ENCODE measurements around the gene THPO.

Gene THPO

DNA sequence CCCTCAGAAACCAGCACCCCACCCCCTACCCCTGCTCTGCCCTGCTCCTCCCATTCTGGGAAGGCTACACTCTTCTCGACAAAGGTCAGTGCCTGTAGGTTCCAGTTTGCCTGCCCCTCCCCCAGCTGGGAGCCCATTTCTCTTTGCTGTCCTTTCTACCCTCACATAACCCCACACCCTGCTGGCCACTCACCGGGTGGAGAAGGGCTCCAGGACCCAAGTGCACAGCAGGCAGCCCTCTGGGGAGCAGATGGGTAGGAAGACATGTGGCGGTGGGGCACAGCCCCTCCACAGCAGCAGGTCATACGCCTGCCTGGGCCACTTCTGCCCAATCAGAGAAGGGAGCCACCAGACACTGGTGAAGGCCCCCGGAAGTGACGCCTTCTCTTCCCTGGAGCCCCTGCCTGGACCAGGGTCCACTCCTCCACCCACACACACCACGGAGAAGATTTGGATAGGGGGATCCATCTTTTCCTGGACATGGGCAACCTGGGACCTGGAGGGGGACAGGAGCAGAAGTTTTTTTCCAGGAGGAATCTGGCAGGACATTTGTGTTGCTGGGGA lies at the start of gene THPO:
THPO (minus strand) TSS at position 326 of the 564 bp plus-strand sequence. CDS start 1,948 bp downstream, outside the sequence.
- no peak for DNase-seq (ENCODE audit: low spot score)

DNA sequence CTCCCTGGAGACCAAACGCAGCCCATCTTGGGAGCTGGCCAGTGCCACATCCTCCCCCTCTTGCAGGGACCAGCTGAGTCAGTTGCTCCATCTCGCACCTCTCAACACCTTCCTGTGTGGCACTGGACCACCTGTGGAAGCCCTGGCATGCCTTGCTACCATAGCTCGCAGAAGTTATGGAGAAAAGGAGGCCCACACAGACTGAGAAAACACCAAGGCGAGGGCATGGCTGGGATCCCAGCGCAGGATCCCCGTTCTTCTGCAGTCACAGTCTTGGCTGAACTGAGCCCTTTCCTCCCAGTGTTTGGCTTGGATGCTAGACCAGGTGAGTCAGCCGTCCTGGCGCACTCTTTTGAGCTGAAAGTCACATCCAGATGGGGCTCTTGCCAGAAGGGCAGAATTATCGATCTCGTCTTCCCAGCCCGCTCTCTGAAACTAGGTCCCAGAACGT lies 48.7 kb upstream of the THPO start:
- DNase-seq (ENCODE audit: low spot score), result no peak

DNA sequence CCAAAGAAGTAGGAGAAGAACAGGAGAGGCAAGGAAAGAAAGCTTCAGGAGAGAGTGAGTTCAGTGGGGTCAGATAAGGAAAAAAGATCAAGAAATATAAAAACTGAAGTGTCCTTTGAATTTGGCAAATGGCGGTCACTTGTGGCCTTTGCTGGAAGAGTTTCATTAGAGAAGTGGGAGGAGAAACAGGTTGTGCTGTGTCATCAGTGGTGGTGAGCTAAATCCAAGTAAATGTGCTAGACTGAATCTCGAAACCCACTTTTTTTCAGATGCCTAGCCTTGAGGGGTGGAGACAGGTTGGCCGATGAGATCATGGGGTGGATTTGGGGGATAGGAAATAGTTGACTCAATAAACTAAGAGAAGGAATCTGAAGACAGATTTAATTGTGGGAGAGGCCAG lies 45.6 kb upstream of the THPO start:
- DNase-seq (ENCODE audit: low spot score), result no peak

DNA sequence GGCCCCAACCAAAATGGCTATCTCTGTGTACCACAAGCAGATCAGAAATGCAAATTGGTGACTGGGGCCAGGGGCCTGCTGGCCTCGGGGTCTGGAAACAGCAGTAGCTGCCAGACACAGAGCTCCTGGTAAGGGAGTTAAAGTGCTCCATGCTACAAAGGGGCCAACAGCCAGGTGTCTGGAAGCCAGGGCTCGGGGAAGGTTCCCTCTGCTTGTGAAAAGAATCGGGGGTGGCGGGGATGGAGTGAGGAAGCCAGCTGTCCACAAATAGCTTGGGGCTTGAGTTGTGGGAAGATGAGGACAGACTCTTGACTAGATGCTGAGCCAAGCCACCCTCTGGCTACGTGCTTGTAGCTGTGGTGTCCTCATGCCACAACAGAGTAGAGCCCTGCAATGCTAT lies 41.2 kb upstream of the THPO start:
- DNase-seq (ENCODE audit: low spot score), result no peak

DNA sequence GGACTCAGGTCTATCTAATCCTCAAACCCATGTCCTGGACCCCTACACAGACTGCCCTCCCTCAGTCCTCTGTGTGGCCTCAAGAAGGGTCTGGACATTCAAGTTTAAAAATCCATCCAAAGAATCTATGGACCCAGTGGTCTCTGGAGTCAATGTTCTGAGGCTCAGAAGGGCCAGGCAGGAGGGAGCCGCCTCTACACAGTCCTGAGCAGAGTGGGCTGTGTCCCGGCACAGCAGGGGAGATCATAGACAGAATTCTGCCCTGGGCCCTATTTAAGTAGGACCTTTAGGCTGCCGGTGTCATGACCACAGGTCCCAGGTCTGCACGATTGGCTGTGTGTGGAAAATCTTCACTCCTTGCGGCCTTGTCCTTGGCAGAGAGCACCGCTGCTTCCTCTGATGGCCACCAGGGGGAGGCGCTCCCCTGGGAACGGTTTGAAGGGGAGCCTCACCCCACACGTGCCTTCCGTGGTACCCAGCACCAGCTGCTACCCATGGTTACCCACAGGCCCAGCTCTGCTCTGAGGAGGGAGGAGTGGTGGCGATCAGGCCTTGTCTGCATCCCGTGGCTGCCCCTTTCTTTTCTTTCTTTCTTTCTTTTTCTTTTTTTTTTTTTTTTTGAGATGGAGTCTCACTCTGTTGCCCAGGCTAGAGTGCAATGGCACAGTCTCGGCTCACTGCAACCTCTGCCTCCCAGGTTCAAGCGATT lies 39.8 kb upstream of the THPO start:
- DNase-seq (ENCODE audit: low spot score), result no peak

DNA sequence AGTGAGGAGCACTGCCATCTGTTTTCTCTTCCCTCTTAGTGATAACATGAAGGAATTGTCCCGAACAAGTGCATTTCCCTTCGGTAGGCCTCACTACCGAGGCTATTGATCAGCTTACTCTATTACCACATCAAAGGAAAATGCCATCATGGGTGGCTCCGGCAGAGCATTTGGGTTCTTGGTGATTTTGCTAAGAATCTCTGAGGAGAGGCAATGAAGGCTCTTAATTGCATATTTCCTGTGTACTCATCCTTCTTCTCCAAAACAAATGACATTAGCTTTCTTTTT lies 37.1 kb upstream of the THPO start:
- no peak for DNase-seq (ENCODE audit: low spot score)

DNA sequence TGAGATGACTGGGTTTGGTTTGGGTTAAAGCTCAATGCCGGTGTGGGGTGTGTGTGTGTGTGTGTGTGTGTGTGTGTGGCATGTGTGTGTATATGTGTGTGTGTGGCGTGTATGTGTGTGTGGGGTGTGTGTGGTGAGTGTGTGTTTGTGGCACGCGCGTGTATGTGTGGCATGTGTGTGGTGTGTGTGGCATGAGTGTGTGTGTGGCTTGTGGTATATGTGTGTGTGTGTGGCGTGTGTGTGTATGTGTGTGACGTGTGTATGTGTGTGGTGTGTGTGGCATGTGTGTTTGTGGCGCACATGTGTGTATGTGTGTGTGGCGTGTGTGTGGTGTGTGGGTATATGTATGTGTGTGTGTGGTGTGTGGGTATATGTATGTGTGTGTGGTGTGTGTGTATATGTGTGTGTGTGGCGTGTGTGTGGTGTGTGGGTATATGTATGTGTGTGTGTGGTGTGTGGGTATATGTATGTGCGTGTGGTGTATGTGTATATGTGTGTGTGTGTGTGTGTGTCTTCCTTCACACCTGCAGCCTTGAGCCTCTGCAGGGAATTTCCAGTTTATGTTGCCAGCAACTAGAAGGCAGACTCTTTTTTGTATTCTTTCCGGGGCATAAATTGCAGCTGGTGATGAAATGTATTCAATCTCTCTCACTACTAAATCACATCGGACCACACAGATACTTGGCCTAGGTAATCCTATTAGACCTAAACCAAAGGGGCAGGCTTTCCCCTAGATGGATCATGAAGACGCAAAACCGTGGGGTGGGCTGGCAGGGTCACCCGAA lies 36.6 kb upstream of the THPO start:
- DNase-seq (ENCODE audit: low spot score), result no peak

DNA sequence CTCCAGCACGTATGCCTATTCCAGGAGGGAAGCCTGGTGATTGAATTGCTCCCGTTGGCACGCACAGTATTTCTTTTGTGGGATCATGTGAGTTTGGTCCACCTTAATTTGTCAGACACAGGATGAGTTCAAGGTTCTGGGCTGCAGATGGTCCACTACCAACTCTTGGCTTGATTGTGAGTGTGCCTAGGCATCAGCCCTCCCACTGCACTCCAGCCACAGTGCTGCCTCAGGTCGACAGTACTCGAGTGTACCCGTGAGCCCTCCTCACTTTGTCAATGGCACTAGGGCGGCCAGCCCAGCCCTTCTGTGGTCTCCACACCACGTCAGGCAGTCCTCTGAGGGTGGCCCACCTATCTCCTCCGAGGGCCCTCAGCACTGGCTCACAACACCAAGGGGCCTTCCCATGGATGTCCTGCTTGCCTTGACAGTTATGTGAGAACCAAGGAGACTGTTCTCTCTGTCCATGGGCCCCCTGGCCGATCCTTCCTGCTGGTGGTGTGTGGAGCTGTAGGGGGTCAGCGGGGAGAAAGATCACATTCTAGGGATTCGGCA lies 32.0 kb upstream of the THPO start:
- DNase-seq (ENCODE audit: low spot score), result no peak

DNA sequence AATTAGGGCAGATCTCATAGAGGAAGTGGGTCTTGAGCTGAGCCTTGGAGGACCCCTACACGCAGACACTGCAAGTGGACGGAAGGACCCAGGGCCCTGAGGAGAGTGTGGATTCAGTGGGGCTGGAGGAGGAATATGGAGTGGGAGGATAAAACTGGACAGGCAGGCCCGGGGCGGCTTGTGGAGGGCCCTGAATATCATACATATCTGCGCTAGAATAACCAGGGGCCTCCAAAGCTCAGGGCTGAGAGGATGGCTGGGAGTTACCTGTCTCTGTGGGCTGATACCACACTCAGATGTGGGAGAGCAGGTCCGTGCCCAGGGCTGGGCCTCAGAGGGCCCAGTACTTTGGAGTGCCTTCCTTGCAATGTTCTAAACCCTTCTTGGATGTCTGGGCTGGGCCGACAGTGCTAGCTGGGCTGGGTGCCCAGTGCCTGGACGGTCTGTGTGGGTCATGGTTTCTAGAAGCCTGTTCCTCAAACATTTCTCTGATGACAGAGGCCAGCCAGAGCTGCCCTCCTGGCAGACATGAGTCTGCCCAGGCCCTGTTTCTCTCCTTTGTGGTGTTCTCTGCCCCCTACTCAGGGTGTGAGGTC lies 31.4 kb upstream of the THPO start:
- peak; percentile 47 for DNase-seq (ENCODE audit: low spot score)

DNA sequence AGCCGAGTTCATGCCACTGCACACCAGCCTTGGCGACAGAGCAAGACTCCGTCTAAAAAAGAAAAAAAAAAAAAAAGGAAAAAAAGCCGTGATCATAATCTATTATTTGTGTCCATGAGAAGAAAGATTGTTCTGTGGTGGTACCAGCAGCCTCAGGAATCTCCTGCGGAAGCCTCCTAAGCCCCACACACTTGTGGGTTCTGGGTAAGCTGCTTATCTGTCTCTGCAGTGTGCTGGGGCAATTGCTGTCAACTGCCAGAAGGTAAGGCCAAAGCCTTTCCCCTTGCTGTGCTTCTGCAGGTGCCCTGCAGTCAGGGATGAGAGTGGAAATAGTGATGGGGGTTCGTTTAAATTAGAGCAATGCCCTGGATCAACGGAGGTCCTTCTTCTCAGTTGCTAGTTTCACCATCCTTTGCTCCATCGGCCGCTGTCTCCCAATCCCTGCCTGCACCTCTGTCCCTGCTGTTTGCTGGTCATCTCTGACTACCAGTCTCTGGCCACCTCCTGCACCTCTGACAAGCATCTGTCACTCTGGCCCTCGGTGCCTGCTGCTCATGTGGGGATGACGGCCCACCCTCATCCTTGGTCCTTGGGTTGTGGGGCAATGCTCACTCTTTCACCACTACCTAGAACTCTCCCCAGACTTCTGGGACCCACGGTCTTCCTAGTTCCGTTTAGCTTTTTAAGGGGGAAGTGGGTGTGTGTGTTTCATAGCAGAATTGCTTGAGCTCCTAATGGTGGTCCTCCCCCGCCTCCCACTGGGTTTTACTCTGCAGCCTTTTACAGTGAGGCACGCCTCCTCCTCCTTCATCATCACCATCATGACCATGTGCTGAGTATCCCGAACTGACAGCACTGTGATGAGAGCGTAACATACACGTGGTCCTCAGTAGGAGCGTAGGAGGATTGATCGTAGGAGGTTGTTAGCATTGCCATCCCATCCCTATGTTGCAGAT lies 27.3 kb upstream of the THPO start:
- no peak for DNase-seq (ENCODE audit: low spot score)

DNA sequence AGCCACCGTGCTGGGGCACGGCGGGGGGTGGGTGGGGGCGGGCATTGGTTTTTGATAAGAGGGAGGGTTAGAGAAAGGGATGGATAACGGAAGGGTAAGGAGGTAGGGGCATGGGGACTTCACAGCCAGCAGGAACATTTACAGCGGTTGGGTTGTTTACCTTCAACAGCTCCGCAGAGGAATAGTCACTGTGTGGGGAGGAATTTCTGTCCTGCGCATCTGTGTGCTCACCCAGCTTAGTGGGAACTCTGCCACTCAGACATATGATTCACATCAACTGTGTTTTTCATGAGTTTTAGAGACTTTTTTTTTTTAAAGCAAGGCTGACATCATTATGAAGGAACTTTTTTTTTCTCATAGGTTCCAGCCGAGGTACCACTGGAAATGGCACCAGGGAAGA lies 21.4 kb upstream of the THPO start:
- no peak for DNase-seq (ENCODE audit: low spot score)

DNA sequence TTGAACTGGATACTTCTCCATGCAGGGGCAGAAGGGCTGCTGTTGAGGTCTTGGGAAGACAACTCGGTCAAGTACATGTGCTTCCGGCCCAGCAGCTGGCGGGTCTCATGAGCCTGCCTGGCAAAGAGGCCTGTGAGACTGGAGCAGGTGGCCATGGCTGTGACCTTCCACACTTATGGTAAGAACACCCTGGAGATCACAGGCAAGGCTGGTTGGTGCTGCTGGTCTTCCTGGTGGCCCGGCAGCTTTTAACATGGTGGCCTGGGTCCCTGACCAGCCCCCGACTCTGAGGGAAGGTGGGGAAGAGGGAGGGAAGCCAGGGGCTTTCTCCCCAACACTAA lies 17.3 kb upstream of the THPO start:
- no peak for DNase-seq (ENCODE audit: low spot score)

DNA sequence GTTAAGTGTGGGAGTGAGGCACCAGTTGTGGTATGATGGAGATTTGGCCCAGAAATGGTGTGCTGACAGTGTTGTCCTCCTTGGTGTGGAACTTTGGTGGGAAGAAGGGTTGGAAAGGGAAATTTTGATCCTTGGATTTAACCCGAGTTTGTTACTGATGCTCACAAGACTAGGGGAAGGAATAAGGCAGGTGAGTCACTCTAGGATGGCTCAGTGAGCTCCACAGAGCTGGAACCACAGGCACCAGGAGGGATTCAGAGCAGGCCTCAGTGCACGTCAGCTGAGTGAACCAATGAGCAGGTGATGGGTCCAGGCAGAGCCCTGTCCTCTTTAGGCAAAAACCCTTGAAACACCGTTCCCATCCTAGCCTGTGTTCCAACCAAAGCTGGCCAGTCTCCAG lies 13.3 kb upstream of the THPO start:
- no peak for DNase-seq (ENCODE audit: low spot score)

DNA sequence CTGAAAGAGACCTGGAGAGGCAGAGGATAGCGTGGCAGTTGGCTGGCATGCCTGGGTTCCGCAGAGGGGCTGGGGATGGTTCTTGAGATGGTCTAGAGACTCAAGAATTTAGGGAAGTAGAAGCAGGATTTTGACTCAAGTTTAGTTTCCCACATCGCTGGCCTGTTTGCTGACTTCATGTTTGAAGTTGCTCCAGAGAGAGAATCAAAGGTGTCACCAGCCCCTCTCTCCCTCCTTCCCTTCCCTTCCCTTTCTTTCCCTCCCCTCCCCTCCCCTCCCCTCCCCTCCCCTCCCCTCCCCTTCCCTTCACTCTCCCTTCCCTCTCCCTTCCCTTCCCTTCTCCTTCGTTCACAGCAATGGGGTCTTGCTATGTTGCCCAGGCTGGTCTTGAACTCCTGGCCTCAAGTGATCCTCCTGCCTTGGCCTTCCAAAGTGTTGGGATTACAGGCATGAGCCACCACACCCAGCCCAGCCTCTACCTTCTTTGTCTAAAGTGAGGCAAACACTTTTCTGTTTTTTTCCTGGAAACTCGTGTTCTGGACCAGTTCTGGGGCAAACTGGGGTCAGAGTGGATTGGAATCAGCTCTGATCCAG lies 12.0 kb upstream of the THPO start:
- DNase-seq (ENCODE audit: low spot score), result no peak

DNA sequence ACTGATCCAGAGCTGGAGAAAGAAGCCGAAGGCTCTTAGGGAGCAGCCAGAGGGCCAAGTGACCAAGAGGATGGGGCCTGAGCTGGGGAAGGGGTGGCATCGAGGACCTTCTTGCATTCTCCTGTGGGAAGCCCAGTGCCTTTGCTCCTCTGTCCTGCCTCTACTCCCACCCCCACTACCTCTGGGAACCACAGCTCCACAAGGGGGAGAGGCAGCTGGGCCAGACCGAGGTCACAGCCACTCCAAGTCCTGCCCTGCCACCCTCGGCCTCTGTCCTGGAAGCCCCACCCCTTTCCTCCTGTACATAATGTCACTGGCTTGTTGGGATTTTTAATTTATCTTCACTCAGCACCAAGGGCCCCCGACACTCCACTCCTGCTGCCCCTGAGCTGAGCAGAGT lies 11.4 kb upstream of the THPO start:
- DNase-seq (ENCODE audit: low spot score), result no peak

DNA sequence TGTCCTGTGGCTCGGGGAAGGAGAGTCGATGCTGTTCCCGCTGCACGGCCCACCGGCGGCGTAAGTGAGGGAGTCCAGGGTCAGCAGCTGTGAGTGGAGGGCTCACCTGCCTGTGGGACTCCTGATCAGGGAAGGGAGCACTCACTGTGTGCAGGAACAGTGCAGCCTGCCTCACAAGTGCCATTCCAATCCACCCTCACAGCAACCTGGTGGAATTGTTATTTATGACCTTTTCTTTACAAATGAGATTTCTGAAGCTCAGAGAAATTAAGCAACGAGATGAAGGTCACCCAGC lies 10.9 kb upstream of the THPO start:
- DNase-seq (ENCODE audit: low spot score), result no peak

DNA sequence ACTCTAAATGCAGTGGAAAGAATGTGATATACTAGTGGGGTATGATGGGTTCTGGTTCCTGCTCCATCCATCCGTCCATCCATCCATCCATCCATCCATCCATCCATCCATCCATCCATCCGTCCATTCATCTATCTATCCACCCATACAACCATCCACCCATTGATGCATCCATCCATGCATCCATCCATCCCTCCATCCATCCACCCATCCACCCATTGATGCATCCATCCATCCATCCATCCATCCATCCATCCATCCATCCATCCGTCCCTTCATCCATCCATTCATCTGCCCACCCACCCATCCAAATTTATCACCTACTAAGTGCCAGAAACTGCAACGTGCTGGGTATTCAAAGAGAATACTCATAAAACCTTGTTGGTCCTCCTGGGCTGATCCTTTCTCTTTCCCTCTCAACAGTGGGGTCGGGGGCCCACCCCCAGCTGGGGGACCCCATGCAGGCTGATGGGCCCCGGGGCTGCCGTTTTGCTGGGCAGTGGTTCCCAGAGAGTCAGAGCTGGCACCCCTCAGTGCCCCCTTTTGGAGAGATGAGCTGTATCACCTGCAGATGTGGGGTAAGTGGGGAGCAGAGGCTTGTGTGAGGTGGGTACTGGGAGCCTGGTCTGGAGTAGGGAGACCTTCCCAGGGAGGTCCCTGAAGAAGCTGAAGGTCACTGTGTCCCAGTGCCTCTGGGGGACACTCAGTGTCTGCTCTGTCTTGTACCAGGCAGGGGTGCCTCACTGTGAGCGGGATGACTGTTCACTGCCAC lies 10.3 kb upstream of the THPO start:
- DNase-seq (ENCODE audit: low spot score), result no peak

DNA sequence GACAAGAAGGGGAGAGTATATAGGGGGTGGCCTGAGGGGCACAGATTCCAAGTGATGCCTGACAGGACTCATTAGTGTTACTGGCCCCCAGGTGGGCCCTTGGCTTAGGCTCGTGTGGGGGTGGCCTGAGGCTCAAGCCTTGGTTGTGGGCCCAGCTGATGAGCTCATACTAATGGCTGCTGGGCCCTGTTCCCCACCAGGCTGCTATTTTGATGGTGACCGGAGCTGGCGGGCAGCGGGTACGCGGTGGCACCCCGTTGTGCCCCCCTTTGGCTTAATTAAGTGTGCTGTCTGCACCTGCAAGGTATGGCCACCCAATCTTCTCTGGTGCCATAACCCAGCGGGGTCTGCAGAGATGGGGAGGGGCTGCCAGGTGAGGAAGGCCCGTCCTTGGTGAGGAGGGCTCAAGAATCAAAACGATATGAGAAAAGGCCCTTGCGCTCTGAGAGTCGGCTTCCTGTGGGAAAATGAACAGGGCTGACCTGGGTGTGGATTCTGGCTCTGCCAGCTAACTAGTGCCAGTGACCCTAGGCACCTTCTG lies 9.2 kb upstream of the THPO start:
- DNase-seq (ENCODE audit: low spot score), result no peak

DNA sequence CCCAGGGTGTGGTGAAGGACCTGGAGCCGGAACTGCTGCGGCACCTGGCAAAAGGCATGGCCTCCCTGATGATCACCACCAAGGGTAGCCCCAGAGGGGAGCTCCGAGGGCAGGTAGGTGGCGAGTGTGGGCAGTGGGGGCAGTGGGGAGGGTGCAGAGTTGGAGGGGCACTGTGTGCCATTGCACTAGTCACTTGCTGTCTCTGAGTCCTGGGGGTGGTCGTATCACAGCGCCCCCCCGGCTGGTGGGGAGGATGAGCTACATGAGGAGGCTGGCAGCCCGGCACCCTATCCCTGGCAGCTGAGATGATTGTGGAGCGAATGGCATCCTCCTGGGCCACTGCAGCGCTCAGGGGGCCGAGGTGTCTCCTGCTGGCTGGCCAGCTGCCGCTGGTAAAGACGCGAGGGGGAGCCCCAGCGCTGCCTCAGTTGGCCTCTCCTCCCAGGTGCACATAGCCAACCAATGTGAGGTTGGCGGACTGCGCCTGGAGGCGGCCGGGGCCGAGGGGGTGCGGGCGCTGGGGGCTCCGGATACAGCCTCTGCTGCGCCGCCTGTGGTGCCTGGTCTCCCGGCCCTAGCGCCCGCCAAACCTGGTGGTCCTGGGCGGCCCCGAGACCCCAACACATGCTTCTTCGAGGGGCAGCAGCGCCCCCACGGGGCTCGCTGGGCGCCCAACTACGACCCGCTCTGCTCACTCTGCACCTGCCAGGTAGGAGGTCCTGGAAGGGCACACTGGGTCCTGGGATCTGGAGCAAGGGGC lies 8.2 kb upstream of the THPO start:
- no peak for DNase-seq (ENCODE audit: low spot score)
